HG02938 (cell line): ENCODE measurements around the gene SSTR4.

Source experiments
- ATAC-seq: cut with Tn5 transposase; IDR thresholded peaks from one replicate; pipeline ENCODE4 v1.9.1; 2021; ENCODE audit warnings: mild to moderate bottlenecking, moderate library complexity; ENCODE audit not compliant: unreplicated experiment

SSTR4 gene

DNA sequence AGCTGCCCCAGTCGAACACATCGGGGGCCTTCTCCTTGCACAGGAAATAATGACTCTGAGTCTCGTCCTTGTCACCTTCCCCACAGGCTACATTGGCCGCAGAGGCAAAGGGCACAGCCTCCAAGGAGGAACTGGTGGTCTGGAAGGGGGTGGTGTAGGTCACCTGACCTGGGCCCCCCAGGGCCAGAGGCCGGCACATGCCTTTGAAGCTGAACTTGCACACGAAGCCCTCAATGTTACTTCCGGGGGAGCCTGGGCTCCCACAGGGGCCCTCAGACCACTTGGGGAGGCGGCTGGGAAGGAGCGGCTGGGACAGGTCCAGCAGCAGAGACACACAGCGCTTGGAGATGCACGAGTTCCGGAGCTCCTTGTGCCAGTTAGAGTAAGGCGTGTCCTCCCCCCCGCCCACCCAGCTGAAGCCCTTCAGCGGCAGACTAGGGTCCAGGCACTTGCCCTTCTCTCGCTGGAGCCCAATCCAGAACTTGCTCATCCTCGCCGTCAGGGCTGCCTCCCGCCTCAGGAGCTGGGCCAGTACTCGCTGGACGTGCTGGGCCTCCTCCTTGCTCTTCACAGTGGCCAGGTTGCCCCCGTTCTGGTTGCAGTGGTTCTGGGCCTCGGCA lies 50.4 kb downstream of the SSTR4 start:
- ATAC-seq, result no peak

DNA sequence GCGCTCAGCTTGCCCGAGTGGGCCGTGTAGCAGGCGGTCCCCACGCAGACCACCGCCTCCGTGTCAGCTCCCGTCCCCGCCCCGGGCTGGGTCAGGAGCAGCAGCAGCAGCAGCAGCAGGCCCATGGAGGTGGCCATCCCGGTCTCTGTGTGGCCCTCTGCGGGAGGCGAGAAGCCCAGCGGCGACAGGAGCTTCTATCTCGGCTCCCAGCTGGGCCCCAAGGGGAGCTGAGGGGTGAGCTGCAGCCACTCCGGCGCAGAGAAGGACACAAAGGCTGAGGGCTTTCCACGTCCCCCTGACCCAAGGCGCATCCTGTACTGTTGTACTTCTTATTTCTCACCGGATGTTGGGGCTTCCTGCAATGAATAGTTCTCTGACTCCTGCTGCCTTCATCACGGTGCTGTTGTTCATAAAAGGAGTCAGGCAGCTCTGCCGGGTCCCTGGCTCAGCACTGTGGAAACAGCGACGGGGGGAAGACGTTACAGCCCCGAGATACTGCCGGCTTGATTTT lies 51.0 kb downstream of the SSTR4 start, which contains the start of gene CD93:
Gene CD93 (minus strand): TSS at position 269 of the 511 bp plus-strand sequence. CDS start 132 bp downstream, at position 137.
- ATAC-seq, result no peak

DNA sequence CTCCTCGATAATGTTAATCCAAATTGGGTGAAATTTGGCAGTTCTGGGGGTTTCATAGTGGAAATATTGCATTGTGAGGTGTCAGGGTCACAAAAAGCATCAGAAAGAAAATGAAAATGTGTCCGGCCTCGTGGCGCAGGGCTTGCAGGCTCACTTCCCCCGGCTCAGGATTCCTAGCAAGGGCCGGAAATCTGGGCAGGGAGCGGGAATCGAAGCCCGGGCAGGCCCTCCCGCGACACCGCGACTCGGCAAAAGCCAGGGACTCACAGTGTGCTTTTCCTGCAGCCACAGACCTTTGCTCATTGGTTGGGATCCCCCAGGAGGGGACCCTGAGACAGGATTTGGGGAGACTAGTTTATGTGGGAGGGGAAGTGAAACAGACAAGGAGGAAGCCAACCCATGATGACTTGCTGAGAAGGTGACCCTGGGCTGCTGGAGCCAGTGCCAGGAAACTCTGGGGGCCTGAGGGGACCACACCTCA lies 51.9 kb downstream of the SSTR4 start:
- ATAC-seq, result no peak

DNA sequence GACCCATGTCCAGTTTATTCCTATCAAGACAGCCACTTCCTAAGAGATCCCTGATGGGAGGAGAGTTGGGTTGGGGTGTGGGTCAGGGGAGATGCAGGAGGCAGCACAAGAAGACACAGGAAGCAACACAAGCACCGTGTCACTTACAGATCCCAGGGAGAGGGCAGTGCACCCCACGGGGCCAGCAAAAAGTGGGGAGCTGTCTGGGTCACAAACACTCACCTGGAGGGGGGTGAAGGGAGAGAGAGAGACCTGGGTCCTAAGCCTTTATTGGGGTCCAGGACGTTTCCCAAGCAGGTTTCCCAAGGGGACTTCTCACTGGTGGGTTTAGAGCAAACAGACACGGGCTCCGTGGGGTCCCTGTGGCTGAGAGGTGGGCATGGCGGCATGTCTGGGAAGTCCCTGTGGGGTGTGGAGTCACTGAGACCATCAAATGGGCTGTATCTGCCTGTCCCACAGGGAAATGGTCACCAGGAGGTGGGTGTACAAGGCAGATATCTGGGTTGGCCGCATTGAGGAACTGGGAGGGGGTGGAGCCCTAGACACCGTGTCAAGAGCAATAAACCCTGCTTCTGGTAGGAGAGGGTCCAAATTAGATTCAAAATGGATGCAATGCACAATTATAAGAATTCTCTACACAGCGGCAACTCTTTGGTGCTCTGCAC lies 52.6 kb downstream of the SSTR4 start:
- no peak for ATAC-seq
